Heart left ventricle (tissue), 16 donors: ENCODE measurements around the gene GALNT10. TPM values are rescaled to one million over a fixed set of nuclear protein-coding genes. Genes with fewer than 3 reads are reported as not detected.
A peak's percentile ranks its signal among the peaks of the same experiment; 100 is the strongest.

Experiments
- ATAC-seq, 4 donors: fragments of 200-7000 bp; cut with Tn5 transposase; one replicate each; pipeline ENCODE4 v1.9.1; 2020 to 2022; ENCODE audit warnings: moderate library complexity in 4 of 4, mild to moderate bottlenecking in 3 of 4, moderate number of reproducible peaks in 1 of 4
- DNase-seq, 5 donors: peaks; one replicate each; pipeline ENCODE4 v3.0.0-alpha.2; 2020
- H3K27ac ChIP-seq, 12 donors: fragments of 200-600 bp; sonication (generic) in 4 of 12; one replicate each; pipeline versions ENCODE4 v1.5.0 to v1.8.0; 2016 to 2022; ENCODE audit warnings: mild to moderate bottlenecking in 2 of 12
- H3K27me3 ChIP-seq, 9 donors: fragments of 200-600 bp; sonication (generic) in 2 of 9; one replicate each; pipeline versions ENCODE4 v1.5.1 to v1.8.0; 2016 to 2022; ENCODE audit warnings: mild to moderate bottlenecking in 3 of 9
- H3K36me3 ChIP-seq, 9 donors: fragments of 200-600 bp; sonication (generic) in 2 of 9; one replicate each; pipeline versions ENCODE4 v1.5.0 to v1.8.0; 2018 to 2022; ENCODE audit warnings: mild to moderate bottlenecking in 2 of 9
- H3K4me1 ChIP-seq, 12 donors: fragments of 200-600 bp; sonication (generic) in 4 of 12; one replicate each; pipeline versions ENCODE4 v1.5.0 to v1.8.0; 2016 to 2022; ENCODE audit warnings: mild to moderate bottlenecking in 3 of 12
- H3K4me3 ChIP-seq, 12 donors: fragments of 200-600 bp; sonication (generic) in 4 of 12; one replicate each; pipeline versions ENCODE4 v1.5.0 to v1.8.0; 2017 to 2022; ENCODE audit warnings: mild to moderate bottlenecking in 9 of 12, moderate library complexity in 4 of 12
- H3K9me3 ChIP-seq, 12 donors: fragments of 200-600 bp; sonication (generic) in 4 of 12; one replicate each; pipeline versions ENCODE4 v1.5.0 to v1.8.0; 2016 to 2022; ENCODE audit warnings: mild to moderate bottlenecking in 1 of 12
- POLR2A ChIP-seq, 2 donors: fragments of 450-650 bp; IDR thresholded peaks; one replicate each; pipeline ENCODE4 v1.6.1; 2017; ENCODE audit warnings: antibody characterized with exemption in 2 of 2, mild to moderate bottlenecking in 2 of 2, moderate library complexity in 2 of 2
- WGBS, 4 donors: extraction: QIAGEN DNeasy Blood & Tissue Kit in 2 of 4; methylation state at CpG; one replicate each; pipeline versions ENCODE4 v1.1.5 to v1.1.7; 2013 to 2018; 5-methylcytosine and 5-hydroxymethylcytosine counted together
- intact Hi-C, 10 donors: fragments of 100-400 bp; cut with DNase I; formaldehyde crosslinking; loops; one replicate each; pipeline versions ENCODE4 v1.11.1 to v1.14.2; 2022
- polyA plus RNA-seq, 2 donors: library from polyadenylated mRNA; stranded (reverse); fragments of 200-250 nt; gene quantifications; one replicate each; pipeline ENCODE4 v1.2.3, GENCODE V29; 2013
- total RNA-seq, 9 donors: library from RNA; depleted of rRNA in 2 of 9; stranded (reverse); fragments of >200 nt in 2 of 9; fragmentation: NEBNext Ultra II Directional in 3 of 9; extraction: Animal tissue kit (Norgen Biotek cat#: 25700) in 3 of 9; gene quantifications; one replicate each; pipeline versions ENCODE4 v1.1.0 to v1.2.4, GENCODE V29; 2016 to 2023
- TF ChIP-seq, protein P1 (sequence below), 12 donors: fragments of 200-600 bp; sonication (generic) in 4 of 12; IDR thresholded peaks; one replicate each; pipeline versions ENCODE4 v1.5.0 to v1.8.0; 2018 to 2022; ENCODE audit warnings: antibody characterized with exemption in 12 of 12, mild to moderate bottlenecking in 5 of 12
- donor health status: ischemic (EF 13 %, LVEDD 7.1; RV severe dilation, severe dysfunction).
- donor health status: healthy with polysubstance abuse.
- donor health status: DM: no; HTN: yes; CAD: no.
- donor health status: DM: no; HTN: no; CAD: no.
- donor health status: ischemic (EF 25% LVEDD 6.9; RV normal size, moderate dysfunction).
- donor health status: ischemic (EF 25% LVEDD 5.7; RV mildly dilated, moderate dysfunction).
- donor health status: healthy.
- donor health status: DM: yes; HTN: yes; CAD: no.
- donor health status: ischemic (EF 35%, LVEDD 5.7; RV mildly dilated, moderate dysfunction).
- donor health status: nonischemic (EF 11% LVEDD 7.7; RV severe dilation, severe dysfunction).
- donor health status: DM: yes; HTN: yes; CAD: no.
- donor health status: PGD.
- donor health status: ischemic (EF 29% LVEDD 5.4; RV normal size, mild dysfunction).
- donor health status: nonischemic (EF 23%, LVEDD 6.1; RV moderate dilation, normal function).

The GALNT10 gene
- total and polyA plus RNA-seq, 11 donors: 2.7 to 20.7 (median 14.4) TPM

DNA sequence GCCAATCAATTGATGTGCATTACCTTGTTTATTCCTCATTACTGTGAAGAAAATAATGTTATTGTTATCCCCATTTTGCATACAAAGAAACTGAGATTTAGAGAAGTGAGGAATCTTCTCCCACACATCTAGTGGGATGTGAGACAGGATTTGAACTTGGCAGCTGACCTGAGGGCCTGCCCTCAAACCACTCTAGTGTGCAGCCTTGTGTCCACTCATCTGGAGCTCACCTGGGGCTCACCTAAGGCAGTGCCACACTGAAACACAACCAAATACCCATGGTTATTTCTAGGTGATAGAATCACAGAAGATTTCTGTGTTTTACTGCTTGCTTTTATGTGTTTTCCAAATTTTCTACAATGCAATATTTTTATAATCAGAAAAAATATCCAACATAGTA, 160.6 kb downstream of the GALNT10 start:
- TF ChIP-seq, protein P1, sequence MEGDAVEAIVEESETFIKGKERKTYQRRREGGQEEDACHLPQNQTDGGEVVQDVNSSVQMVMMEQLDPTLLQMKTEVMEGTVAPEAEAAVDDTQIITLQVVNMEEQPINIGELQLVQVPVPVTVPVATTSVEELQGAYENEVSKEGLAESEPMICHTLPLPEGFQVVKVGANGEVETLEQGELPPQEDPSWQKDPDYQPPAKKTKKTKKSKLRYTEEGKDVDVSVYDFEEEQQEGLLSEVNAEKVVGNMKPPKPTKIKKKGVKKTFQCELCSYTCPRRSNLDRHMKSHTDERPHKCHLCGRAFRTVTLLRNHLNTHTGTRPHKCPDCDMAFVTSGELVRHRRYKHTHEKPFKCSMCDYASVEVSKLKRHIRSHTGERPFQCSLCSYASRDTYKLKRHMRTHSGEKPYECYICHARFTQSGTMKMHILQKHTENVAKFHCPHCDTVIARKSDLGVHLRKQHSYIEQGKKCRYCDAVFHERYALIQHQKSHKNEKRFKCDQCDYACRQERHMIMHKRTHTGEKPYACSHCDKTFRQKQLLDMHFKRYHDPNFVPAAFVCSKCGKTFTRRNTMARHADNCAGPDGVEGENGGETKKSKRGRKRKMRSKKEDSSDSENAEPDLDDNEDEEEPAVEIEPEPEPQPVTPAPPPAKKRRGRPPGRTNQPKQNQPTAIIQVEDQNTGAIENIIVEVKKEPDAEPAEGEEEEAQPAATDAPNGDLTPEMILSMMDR (IDR thresholded peaks at IDR 0.05): no peak
- TF ChIP-seq POLR2A (IDR thresholded peaks at IDR 0.05): no peak
- intact Hi-C loops: no loop called here
- no peak for DNase-seq
- peaks cover 0 to 5% (median 0%) of the 10 kb centered on the region in 9 donors for H3K36me3 ChIP-seq
- ATAC-seq: no peak
- H3K27ac ChIP-seq: no peak overlapping the region
- peaks cover 0 to 19% (median 5%) of the 10 kb centered on the region in 12 donors for H3K4me1 ChIP-seq
- H3K4me3 ChIP-seq: no peak overlapping the region
- H3K27me3 ChIP-seq: no peaks in the 10 kb centered on the region
- H3K9me3 ChIP-seq: no peaks in the 10 kb centered on the region

DNA sequence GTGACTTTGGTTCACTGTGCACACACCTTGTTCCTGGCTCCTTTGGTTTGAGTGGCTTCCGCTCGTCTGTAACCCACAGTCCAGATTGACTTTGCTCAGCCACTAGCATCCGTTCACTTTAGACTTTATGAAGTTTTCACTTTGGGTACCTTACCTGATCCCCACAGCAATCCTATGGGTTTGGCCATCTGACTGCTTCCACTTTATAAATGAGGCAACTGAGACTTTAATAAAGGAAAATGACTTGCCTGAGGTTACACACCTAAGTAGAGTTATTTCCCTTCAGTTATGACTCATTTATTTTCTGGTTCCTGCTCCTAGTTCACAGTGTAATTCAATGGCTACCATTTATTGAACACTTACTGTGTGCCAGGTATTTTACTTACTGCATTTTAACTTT, 161.0 kb downstream of the GALNT10 start:
- ATAC-seq (no peak), DNase-seq (no peak)
- Histone ChIP-seq H3K27me3 (no peaks in the 10 kb centered on the region), H3K4me1 (peaks cover 0 to 19% (median 5%) of the 10 kb centered on the region in 12 donors), H3K4me3 (no peak overlapping the region), H3K9me3 (no peaks in the 10 kb centered on the region), H3K27ac (no peak overlapping the region), H3K36me3 (peaks cover 0 to 5% (median 0%) of the 10 kb centered on the region in 9 donors)
- 95 to 98% (median 96%) methylated on average over 3 of the region's 3 CpGs for WGBS, 4 donors
- intact Hi-C loops: no loop called here
- no peak for TF ChIP-seq POLR2A (IDR thresholded peaks at IDR 0.05)
- TF ChIP-seq, protein P1 (IDR thresholded peaks at IDR 0.05): no peak

DNA sequence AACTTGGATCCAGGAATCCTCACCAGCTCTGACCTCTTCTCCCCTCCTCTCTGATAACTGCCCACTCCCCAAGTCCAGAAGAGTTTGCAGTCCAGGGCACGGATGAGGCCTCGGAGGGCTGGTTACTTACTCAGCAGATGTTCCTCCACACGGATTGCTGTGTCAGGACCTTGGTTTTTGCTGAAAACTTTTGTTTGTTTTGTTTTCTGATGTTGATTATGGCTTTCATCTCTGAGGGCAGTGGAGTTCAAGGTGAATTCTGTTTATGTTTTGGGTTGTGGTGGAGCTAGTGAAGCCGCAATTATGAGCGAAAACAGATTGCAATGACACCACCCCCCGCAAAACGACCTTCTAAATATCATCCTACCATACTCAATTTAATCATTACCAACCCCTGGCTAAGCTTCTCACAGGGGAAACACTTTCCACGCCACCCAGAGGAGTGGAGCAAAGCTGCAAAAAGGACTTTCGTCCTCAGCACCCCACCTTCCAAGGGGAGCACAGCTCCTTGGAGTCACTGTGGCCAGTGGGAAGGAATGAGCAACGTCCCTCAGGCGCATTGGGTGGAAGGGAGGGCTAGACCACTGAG, 162.5 kb downstream of the GALNT10 start:
- TF ChIP-seq, protein P1 (IDR thresholded peaks at IDR 0.05): no peak
- no peak for TF ChIP-seq POLR2A (IDR thresholded peaks at IDR 0.05)
- Histone ChIP-seq H3K27me3 (no peaks in the 10 kb centered on the region), H3K36me3 (peaks cover 0 to 5% (median 0%) of the 10 kb centered on the region in 9 donors), H3K9me3 (no peaks in the 10 kb centered on the region), H3K27ac (no peak overlapping the region), H3K4me3 (no peak overlapping the region), H3K4me1 (peaks cover 0 to 16% (median 5%) of the 10 kb centered on the region in 12 donors)
- ATAC-seq: no peak
- intact Hi-C loops: no loop called here
- DNase-seq: no peak
- WGBS, 4 donors: 87 to 96% (median 94%) methylated on average over 11 of the region's 11 CpGs

DNA sequence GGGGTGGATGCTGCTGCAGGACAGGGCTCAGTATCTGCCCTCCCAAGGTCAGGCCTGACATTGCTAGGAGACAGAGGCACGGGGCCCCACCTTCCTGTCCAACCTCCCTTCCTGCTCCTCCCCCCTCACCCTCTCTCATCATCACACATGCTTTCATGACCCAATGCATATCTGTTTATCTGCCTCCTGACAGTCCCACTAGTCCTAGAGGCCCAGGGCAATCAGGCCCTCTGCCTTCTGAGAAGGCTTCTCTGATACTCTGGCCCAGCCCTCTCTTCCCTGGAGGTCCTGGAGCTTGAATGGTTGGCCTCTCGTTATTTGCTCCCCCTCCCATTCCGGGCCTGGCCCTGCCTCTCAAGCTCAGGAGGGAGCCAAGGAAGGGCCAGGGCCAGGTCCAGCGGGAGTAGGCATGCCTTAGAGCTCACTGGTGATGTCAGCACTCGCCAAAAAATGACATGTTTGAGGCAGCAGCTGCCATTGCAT, 164.6 kb downstream of the GALNT10 start:
- 50 to 55% (median 54%) methylated on average over 5 of the region's 5 CpGs for WGBS, 4 donors
- DNase-seq: peak; percentile 40 to 69 (median 51)
- H3K4me1 ChIP-seq: peaks cover 0 to 27% (median 5%) of the 10 kb centered on the region in 12 donors
- H3K9me3 ChIP-seq: no peaks in the 10 kb centered on the region
- ATAC-seq: peak; percentile 52 to 80 (median 67)
- H3K27me3 ChIP-seq: no peaks in the 10 kb centered on the region
- TF ChIP-seq POLR2A (IDR thresholded peaks at IDR 0.05): no peak
- TF ChIP-seq, protein P1 (IDR thresholded peaks at IDR 0.05): no peak
- no peak overlapping the region for H3K4me3 ChIP-seq
- H3K36me3 ChIP-seq: peaks cover 0 to 5% (median 0%) of the 10 kb centered on the region in 9 donors
- no peak overlapping the region for H3K27ac ChIP-seq
- intact Hi-C loops: no loop called here
